ENCODE results near the gene RGS6.
"Not testable (repeated sequence)": the region's sequence is repeated elsewhere in the genome, so short reads cannot be mapped to it uniquely, and the experiment has no call there.

Gene RGS6

GRCh38 chr14:72472845-72473244, 540.6 kb downstream of the RGS6 start:
- no peak for DNase-seq

- DNase-seq, result no peak
Measured at GRCh38 chr14:72476657-72477499, 544.6 kb downstream of the RGS6 start.

GRCh38 chr14:72477578-72477977, 545.3 kb downstream of the RGS6 start:
- DNase-seq, result not testable (repeated sequence)

DNA sequence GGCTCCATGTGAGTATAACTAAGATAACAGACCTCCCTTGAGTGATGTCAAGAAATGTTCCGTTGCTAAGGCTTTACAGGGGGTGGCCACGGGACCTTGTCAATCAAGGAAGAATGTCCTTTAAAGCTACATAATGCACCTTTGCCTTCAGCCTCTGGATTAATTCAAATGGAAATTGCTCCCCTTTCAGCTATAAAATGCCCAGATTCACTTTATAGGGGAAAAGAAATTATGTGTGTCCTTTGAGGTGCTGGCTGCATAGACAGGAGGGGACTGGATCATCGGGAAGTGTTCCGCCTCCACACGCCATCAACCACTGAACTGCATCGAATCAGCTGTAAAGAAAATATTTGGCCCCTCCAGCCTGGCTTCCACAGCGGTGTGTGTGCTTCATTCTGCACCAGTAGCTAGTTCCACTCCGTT, 546.3 kb downstream of the RGS6 start:
- no peak for DNase-seq

DNA sequence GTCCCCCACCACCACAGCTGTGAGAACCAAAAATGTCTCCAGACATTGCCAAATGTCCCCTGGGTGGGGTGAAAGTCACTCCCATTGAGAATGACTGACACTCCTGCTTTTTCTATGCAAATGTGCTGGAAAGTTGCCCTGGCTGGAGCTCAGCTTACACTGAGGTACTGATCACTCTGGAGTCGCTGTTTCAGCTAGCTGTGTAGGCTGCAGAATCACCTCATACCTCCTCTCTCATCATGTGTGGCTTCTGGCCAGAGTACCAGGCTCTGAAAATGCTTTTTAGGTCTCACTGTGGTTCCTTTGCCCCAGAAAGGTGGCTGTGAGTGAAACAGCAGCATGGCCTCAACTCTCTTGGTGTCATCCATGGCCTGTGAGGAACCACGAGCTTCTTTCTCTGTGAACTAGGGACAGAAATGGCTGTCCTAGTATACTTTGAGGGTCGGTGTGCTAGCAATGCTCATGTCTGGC, 547.3 kb downstream of the RGS6 start:
- DNase-seq, result no peak

- no peak for DNase-seq
Measured at GRCh38 chr14:72480464-72481243, 548.4 kb downstream of the RGS6 start.

DNA sequence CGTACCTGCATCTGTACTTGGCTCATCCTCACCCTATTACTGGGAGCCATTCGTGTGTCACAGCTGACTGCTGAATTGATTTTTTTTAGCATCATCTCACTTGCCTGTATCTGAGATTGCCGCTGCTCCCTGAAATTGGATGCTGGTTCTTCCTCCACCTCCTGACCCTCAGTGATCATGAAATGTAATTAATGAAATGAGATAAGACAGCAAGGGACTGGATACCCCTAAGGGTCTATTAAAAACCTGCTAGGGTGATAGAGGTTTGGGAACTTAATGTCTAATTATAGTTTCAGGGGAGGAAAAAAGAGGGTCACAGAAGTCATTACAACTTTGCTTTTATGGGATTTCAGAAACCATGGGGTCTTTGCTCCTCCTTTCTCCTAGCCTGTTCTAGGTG, 551.1 kb downstream of the RGS6 start:
- no peak for DNase-seq

- no peak for DNase-seq
Measured at GRCh38 chr14:72485695-72486094, 553.5 kb downstream of the RGS6 start.

DNA sequence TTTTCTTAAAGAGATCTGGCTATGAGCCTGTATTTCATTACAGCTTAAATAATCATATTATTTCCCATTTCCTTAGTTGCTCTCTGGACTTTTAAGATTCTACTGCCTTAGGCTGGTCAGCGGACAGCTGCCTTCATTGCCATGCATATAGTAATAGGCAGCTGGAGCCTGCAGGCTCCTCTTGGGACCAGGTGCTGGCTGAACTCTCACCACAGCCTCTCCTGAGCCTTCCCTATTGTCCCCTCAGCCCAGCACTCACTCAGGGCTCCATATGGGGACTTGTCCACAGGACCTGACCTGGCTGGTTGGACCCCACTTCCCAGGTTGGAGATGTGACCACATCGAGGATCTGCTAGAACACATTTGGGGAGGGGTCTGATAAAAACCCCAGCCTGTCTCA, 556.3 kb downstream of the RGS6 start:
- no peak for DNase-seq

DNA sequence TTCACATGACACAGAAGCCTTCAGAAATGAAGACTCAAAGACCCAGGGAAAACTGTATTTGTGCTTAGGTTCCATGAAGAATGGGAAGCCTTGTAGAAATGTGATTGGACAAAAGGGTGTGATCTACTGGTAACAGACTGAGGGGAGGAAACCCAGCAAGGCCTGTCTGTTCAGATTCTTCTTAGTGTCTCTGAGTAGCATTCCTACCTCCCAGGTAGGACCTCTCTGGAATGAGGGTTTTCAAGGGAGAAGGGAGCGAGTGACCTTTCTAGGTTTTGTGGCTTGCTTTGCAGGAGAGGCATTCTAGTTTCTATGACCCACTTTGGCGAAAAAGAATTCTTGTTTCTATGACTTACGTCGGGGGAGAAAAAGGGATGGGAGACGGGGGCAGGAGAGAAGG, 560.0 kb downstream of the RGS6 start:
- DNase-seq, result no peak

- DNase-seq, result no peak
Measured at GRCh38 chr14:72495668-72496067, 563.4 kb downstream of the RGS6 start.

DNA sequence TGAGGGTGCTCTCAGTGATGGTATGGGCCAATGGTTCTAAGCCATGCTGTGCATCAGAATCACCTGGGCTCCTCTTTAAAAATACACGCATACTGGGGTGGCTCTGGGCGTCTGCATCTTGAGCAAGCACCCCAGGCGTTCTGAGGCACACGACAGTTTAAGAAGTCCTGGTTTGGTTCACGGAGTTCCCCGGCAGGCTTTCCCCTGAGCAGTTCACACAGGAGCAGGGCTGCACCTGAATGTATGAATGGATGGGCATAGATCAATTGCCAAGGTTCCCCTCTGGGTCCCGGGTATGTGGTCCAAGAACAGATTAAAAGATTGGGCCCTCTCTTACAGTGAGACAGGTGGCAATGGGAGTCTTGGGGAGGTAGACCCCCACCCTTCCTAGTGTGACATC, 566.4 kb downstream of the RGS6 start:
- DNase-seq, result no peak

GRCh38 chr14:72499746-72500145, 567.5 kb downstream of the RGS6 start:
- DNase-seq, result no peak

- no peak for DNase-seq
Measured at GRCh38 chr14:72500234-72500838, 568.1 kb downstream of the RGS6 start.

- DNase-seq, result no peak
Measured at GRCh38 chr14:72501439-72501838, 569.2 kb downstream of the RGS6 start.

DNA sequence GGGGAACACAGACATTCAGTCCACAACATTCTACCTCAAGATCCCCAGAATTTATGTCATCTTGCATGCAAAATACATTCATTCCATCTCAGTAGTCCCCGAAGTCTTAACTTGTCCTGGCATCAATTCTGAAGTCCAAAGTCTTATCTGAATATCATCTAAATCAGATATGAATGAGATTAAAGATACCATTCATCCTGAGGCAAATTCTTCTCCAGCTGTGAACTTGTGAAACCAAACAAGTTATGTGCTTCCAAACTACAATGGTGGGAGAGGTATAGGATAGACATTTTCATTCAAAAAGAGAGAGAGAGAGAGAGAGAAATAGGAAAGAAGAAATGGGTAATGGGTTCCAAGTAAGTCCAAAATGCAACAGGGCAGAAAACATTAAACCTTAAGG, 571.0 kb downstream of the RGS6 start:
- DNase-seq, result no peak

- no peak for DNase-seq
Measured at GRCh38 chr14:72503696-72504368, 571.6 kb downstream of the RGS6 start.

DNA sequence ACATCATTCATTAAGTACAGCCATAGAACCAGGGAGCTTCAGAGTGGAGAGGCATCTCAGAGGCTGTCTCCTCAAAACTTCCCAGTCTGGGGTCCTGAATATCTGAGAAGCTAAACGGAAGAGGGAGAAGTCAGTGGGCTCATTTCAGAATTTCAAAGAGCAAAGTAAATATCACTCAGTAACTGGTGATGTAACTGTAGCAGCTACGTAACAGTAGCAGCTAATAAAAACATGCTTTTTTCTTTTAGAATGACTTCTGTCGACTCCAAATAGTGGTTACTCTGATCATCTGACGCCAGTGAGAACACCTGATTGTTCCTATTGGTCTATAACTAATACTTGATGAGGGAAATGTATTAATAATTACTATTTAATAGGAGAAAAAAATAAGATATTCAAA, 578.3 kb downstream of the RGS6 start:
- no peak for DNase-seq

DNA sequence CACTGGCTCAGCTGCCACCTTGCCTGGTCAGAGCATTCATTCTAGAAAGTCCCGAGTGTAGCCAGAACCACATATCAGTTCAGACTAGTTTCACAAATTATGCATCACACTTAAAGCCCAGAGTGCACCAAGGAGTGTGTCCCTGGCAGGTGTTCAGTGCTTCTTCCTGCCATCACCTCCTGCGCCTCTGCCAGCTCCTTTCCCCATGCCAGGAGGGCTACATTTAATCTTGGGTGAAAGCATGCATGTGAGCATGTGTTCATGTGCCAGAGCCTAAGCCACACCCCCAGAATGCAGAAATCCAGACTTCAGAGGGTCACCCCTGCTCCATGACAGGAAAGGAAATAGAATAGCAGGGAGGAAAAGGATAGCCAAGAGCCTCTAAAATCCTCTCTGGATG, 580.1 kb downstream of the RGS6 start:
- DNase-seq, result no peak

GRCh38 chr14:72512925-72513324, 580.7 kb downstream of the RGS6 start:
- DNase-seq, result no peak

- no peak for DNase-seq
Measured at GRCh38 chr14:72513346-72513745, 581.1 kb downstream of the RGS6 start.

DNA sequence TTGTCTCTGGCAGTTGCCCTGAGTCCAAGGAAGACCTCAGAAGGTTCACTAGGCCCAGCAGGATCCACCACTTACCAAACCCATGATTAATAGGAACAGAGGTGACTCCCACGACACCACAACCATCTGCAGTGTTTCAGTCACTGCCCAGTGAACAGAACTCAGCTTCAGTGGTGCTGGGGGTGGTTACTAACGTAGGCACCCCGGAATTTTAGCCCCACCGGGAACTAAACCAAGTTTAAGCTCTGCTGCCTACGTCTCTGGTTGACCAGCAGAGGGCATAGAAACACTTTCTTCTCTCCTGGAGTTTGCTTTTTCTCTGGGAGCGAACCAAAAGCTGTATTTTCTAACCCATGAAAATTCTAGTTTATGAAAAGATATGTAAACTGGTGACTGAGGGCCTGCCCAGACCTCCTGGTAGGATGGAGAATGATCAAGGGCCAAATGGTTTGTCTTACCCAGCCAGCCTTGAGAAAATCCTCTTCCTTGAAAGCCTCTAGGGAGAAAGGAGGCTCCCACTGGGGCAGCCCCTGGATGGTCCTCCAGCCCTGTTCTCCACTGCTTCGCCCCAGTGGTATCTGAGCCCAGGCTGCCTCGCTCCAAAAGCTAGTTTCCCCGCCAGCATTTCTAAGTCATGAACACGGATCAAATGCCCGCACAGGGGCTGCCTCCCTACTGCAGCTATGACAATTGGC, 581.9 kb downstream of the RGS6 start:
- DNase-seq, result no peak

GRCh38 chr14:72514660-72515025, 582.4 kb downstream of the RGS6 start:
- no peak for DNase-seq

All from NCI-H187 treated with DMSO at 0.1 percent for 48 hours (cell line).